A673 (cell line): ENCODE results near the gene SLC39A13. TPM values are rescaled to one million over a fixed set of nuclear protein-coding genes. Genes with fewer than 3 reads are reported as not detected.

Source experiments
- BruUV-seq: library from RNA; stranded (reverse); fragments of 400-500 nt; replicated peaks from 2 replicates; lab custom pipeline; 2021; lab: Mats Ljungman, UMichigan
- CTCF ChIA-PET: fragments of 300-600 bp; sonication (Branson Sonifier 250); formaldehyde crosslinking; loops from one replicate; lab custom pipeline; 2022; ENCODE audit warnings: antibody characterized with exemption; lab: Charles Lee
- POLR2A ChIA-PET: fragments of 300-600 bp; sonication (Branson Sonifier 250); formaldehyde crosslinking; loops from one replicate; lab custom pipeline; 2022; ENCODE audit warnings: antibody characterized with exemption; ENCODE audit not compliant: low non-redundant PET; lab: Charles Lee
- DNase-seq: peaks from one replicate; pipeline ENCODE4 v3.0.0-alpha.2; 2015; ENCODE audit warnings: low spot score
- H3K27ac ChIP-seq: fragments of 200-600 bp; sonication (generic); 2 replicates; pipeline ENCODE4 v1.5.1; 2016; ENCODE audit warnings: mixed run types, low read depth, mild to moderate bottlenecking, mixed read lengths, antibody characterized with exemption, low read length; ENCODE audit not compliant: poor library complexity, severe bottlenecking
- H3K27me3 ChIP-seq: fragments of 200-600 bp; sonication (generic); replicated peaks from 2 replicates; pipeline ENCODE4 v1.6.1; 2017; ENCODE audit warnings: mixed run types, low read depth, mild to moderate bottlenecking, mixed read lengths, antibody characterized with exemption, low read length; ENCODE audit not compliant: insufficient read depth, poor library complexity
- H3K36me3 ChIP-seq: fragments of 200-600 bp; sonication (generic); 2 replicates; pipeline ENCODE4 v1.6.1; 2016; ENCODE audit warnings: mixed run types, mild to moderate bottlenecking, mixed read lengths, antibody characterized with exemption, low read length; ENCODE audit not compliant: insufficient read depth, poor library complexity, severe bottlenecking
- H3K4me1 ChIP-seq: fragments of 200-600 bp; sonication (generic); 2 replicates; pipeline ENCODE4 v1.6.1; 2017; ENCODE audit warnings: mixed run types, mild to moderate bottlenecking, mixed read lengths, antibody characterized with exemption, low read length; ENCODE audit not compliant: insufficient read depth, poor library complexity, severe bottlenecking
- H3K4me3 ChIP-seq: fragments of 200-600 bp; sonication (generic); 2 replicates; pipeline ENCODE4 v1.5.1; 2016; ENCODE audit warnings: low read depth, mixed run types, mild to moderate bottlenecking, mixed read lengths, low read length; ENCODE audit not compliant: poor library complexity, severe bottlenecking
- H3K9me3 ChIP-seq: fragments of 200-600 bp; sonication (generic); 2 replicates; pipeline ENCODE4 v1.6.1; 2016; ENCODE audit warnings: mixed run types, low read depth, mild to moderate bottlenecking, mixed read lengths, antibody characterized with exemption, low read length; ENCODE audit not compliant: poor library complexity, severe bottlenecking
- CTCF ChIP-seq: fragments of 300-800, 200-600 bp; sonication (generic); conservative IDR thresholded peaks from 2 replicates; pipeline ENCODE4 v1.5.1; 2017; ENCODE audit warnings: low read depth, mild to moderate bottlenecking, antibody characterized with exemption, low read length, moderate library complexity, mixed read lengths
- EZH2 ChIP-seq: fragments of 200-600 bp; sonication (generic); IDR thresholded peaks from 2 replicates; pipeline ENCODE4 v1.6.1; 2017; ENCODE audit warnings: borderline replicate concordance, low read depth, mild to moderate bottlenecking, mixed read lengths, antibody characterized with exemption, low read length; ENCODE audit not compliant: poor library complexity, severe bottlenecking
- intact Hi-C: fragments of 100-400 bp; cut with micrococcal nuclease; formaldehyde crosslinking; loops from one replicate; pipeline ENCODE4 v1.10.0; 2022; ENCODE audit not compliant: unreplicated experiment
- total RNA-seq: library from RNA; stranded (reverse); gene quantifications from 2 replicates; pipeline ENCODE4 v1.2.3, GENCODE V29; 2021

Gene SLC39A13
- total RNA-seq, 1 experiment from 2014 or later = 53.3 TPM

GRCh38 chr11:47399860-47400767 lies 8.3 kb upstream of the SLC39A13 start:
- Histone ChIP-seq H3K4me1 (peaks cover 15% of the 10 kb centered on the region), H3K27ac (peak overlapping the region; percentile 64), H3K27me3 (no peaks in the 10 kb centered on the region), H3K4me3 (peak overlapping the region; percentile 56), H3K36me3 (no peaks in the 10 kb centered on the region), H3K9me3 (no peaks in the 10 kb centered on the region)
- intact Hi-C loops = loop anchor here (10.0 kb wide), 1 partner anchor 455 kb away; no protein-coding TSS in a partner anchor
- peak; percentile 56 for DNase-seq
- CTCF ChIA-PET = interaction anchor here (0.6 to 1.0 kb wide), 3 partner anchors 12 to 61 kb away, joined by 4 to 6 read pairs (median 5); no protein-coding TSS in a partner anchor
- no peak for TF ChIP-seq EZH2
- no peak for TF ChIP-seq CTCF
- POLR2A ChIA-PET = interaction anchor here (0.6 to 0.7 kb wide), 4 partner anchors 54 to 693 kb away, joined by 4 to 7 read pairs (median 4); no protein-coding TSS in a partner anchor
- BruUV-seq = no TSS peak

GRCh38 chr11:47400768-47401279 lies 7.6 kb upstream of the SLC39A13 start:
- POLR2A ChIA-PET = interaction anchor here (0.6 kb wide), 2 partner anchors 54 to 124 kb away, joined by 4 to 5 read pairs; no protein-coding TSS in a partner anchor
- Histone ChIP-seq H3K4me3 (peak overlapping the region; percentile 56), H3K27ac (peak overlapping the region; percentile 64), H3K36me3 (no peaks in the 10 kb centered on the region), H3K9me3 (no peaks in the 10 kb centered on the region), H3K27me3 (no peaks in the 10 kb centered on the region), H3K4me1 (peaks cover 15% of the 10 kb centered on the region)
- TF ChIP-seq EZH2 = no peak
- no peak for TF ChIP-seq CTCF
- no TSS peak for BruUV-seq
- DNase-seq = no peak
- CTCF ChIA-PET = interaction anchor here (0.6 kb wide), 1 partner anchor 60 kb away, joined by 6 read pairs; no protein-coding TSS in a partner anchor
- intact Hi-C loops = loop anchor here (10.0 kb wide), 1 partner anchor 454 kb away; no protein-coding TSS in a partner anchor

- ChIA-PET POLR2A (no interaction called here), CTCF (no interaction called here)
- Histone ChIP-seq H3K36me3 (no peaks in the 10 kb centered on the region), H3K4me1 (peaks cover 25% of the 10 kb centered on the region), H3K4me3 (no peak overlapping the region), H3K27ac (no peak overlapping the region), H3K27me3 (no peaks in the 10 kb centered on the region), H3K9me3 (no peaks in the 10 kb centered on the region)
- TF ChIP-seq EZH2 = no peak
- no peak for TF ChIP-seq CTCF
- BruUV-seq = no TSS peak
- intact Hi-C loops = loop anchor here (10.0 kb wide), 1 partner anchor 452 kb away; no protein-coding TSS in a partner anchor
- no peak for DNase-seq
Observed at GRCh38 chr11:47403135-47403534, 5.3 kb upstream of the SLC39A13 start.
